Measurements from ENCODE around the gene NUAK1. TPM values are rescaled to one million over a fixed set of nuclear protein-coding genes. Genes with fewer than 3 reads are reported as not detected.

The NUAK1 gene
- total RNA-seq, 1 donor from 2014 or later, result not detected

- intact Hi-C loops (cut with micrococcal nuclease), result no loop called here
- no peak overlapping the region for H3K27ac Mint-ChIP-seq
- ATAC-seq (ENCODE audit: low read depth) (no peak), DNase-seq (no peak)
- peaks cover 9% of the 10 kb centered on the region for H3K9me3 Mint-ChIP-seq
- H3K4me3 Mint-ChIP-seq, result no peak overlapping the region
- no peak for TF ChIP-seq CTCF (IDR thresholded peaks at IDR 0.05)
- no peaks in the 10 kb centered on the region for H3K36me3 Mint-ChIP-seq (ENCODE audit: low read depth)
- no peaks in the 10 kb centered on the region for H3K4me1 Mint-ChIP-seq
- ChIA-PET CTCF (no interaction called here), POLR2A (no interaction called here)
- peaks cover 16% of the 10 kb centered on the region for H3K27me3 Mint-ChIP-seq
Observed at GRCh38 chr12:106051853-106052531, 86.8 kb downstream of the NUAK1 start.

GRCh38 chr12:106049546-106049945 lies 89.2 kb downstream of the NUAK1 start:
- DNase-seq (no peak), ATAC-seq (ENCODE audit: low read depth) (no peak)
- Mint-ChIP-seq H3K4me1 (no peaks in the 10 kb centered on the region), H3K4me3 (no peak overlapping the region), H3K36me3 (ENCODE audit: low read depth) (no peaks in the 10 kb centered on the region), H3K27me3 (peaks cover 16% of the 10 kb centered on the region), H3K27ac (no peak overlapping the region), H3K9me3 (peaks cover 3% of the 10 kb centered on the region)
- CTCF ChIA-PET, result no interaction called here
- intact Hi-C loops (cut with micrococcal nuclease), result no loop called here
- POLR2A ChIA-PET, result no interaction called here
- no peak for TF ChIP-seq CTCF (IDR thresholded peaks at IDR 0.05)

- Mint-ChIP-seq H3K27me3 (peaks cover 16% of the 10 kb centered on the region), H3K9me3 (peaks cover 3% of the 10 kb centered on the region), H3K4me3 (no peak overlapping the region), H3K4me1 (no peaks in the 10 kb centered on the region), H3K36me3 (ENCODE audit: low read depth) (no peaks in the 10 kb centered on the region), H3K27ac (no peak overlapping the region)
- ChIA-PET POLR2A (no interaction called here), CTCF (no interaction called here)
- no peak for TF ChIP-seq CTCF (IDR thresholded peaks at IDR 0.05)
- intact Hi-C loops (cut with micrococcal nuclease), result no loop called here
- no peak for ATAC-seq (ENCODE audit: low read depth)
- no peak for DNase-seq
Observed at GRCh38 chr12:106049105-106049504, 89.6 kb downstream of the NUAK1 start.

GRCh38 chr12:106048676-106049075 lies 90.1 kb downstream of the NUAK1 start:
- intact Hi-C loops (cut with micrococcal nuclease), result no loop called here
- Mint-ChIP-seq H3K27ac (no peak overlapping the region), H3K27me3 (peaks cover 16% of the 10 kb centered on the region), H3K36me3 (ENCODE audit: low read depth) (no peaks in the 10 kb centered on the region), H3K4me3 (no peak overlapping the region), H3K9me3 (no peaks in the 10 kb centered on the region), H3K4me1 (no peaks in the 10 kb centered on the region)
- ATAC-seq (ENCODE audit: low read depth) (no peak), DNase-seq (no peak)
- no peak for TF ChIP-seq CTCF (IDR thresholded peaks at IDR 0.05)
- ChIA-PET CTCF (no interaction called here), POLR2A (no interaction called here)

GRCh38 chr12:106048016-106048415 lies 90.7 kb downstream of the NUAK1 start:
- POLR2A ChIA-PET, result no interaction called here
- no peak for TF ChIP-seq CTCF (IDR thresholded peaks at IDR 0.05)
- Mint-ChIP-seq H3K36me3 (ENCODE audit: low read depth) (no peaks in the 10 kb centered on the region), H3K27ac (no peak overlapping the region), H3K4me3 (no peak overlapping the region), H3K9me3 (no peaks in the 10 kb centered on the region), H3K27me3 (peaks cover 14% of the 10 kb centered on the region), H3K4me1 (no peaks in the 10 kb centered on the region)
- intact Hi-C loops (cut with micrococcal nuclease), result no loop called here
- ATAC-seq (ENCODE audit: low read depth) (no peak), DNase-seq (no peak)
- CTCF ChIA-PET, result no interaction called here
